ENCODE measurements around the gene STRN4. TPM values are rescaled to one million over a fixed set of nuclear protein-coding genes. Genes with fewer than 3 reads are reported as not detected.
"Not testable (repeated sequence)": the region's sequence is repeated elsewhere in the genome, so short reads cannot be mapped to it uniquely, and the experiment has no call there.

STRN4 gene
- total and polyA plus RNA-seq, 2 donors, result 31.9 to 38.7 TPM

- H3K4me1 ChIP-seq (ENCODE audit: control insufficient read depth in 2 of 2, insufficient read depth in 2 of 2, low read length in 2 of 2), result peaks cover 20 to 41% of the 10 kb centered on the region in 2 donors
- 5% methylated on average over 12 of the region's 12 CpGs for WGBS
- peak overlapping the region; percentile 96 to 97 for H3K27ac ChIP-seq (ENCODE audit: low read depth in 1 of 2, low read length in 1 of 2)
These were observed 31.7 kb downstream of the STRN4 start for GRCh38 chr19:46714444-46715106.

GRCh38 chr19:46713781-46714443 lies 32.3 kb downstream of the STRN4 start:
- Histone ChIP-seq H3K4me3 (ENCODE audit: low read length in 2 of 2) (peak overlapping the region; percentile 93 to 96), H3K27me3 (ENCODE audit: control insufficient read depth in 2 of 2, insufficient read depth in 1 of 2, low read length in 1 of 2) (no peaks in the 10 kb centered on the region), H3K36me3 (ENCODE audit: control insufficient read depth in 2 of 2, insufficient read depth in 2 of 2, low read length in 1 of 2) (peaks cover 29% of the 10 kb centered on the region in 2 donors), H3K27ac (ENCODE audit: low read depth in 1 of 2, low read length in 1 of 2) (peak overlapping the region; percentile 96 to 97), H3K9me3 (ENCODE audit: control insufficient read depth in 2 of 2, insufficient read depth in 1 of 2, low read length in 1 of 2) (no peaks in the 10 kb centered on the region), H3K4me1 (ENCODE audit: control insufficient read depth in 2 of 2, insufficient read depth in 2 of 2, low read length in 2 of 2) (peaks cover 17 to 34% of the 10 kb centered on the region in 2 donors)
- under 1% methylated on average over 39 of the region's 39 CpGs for WGBS
- DNase-seq (ENCODE audit: low read depth in 6 of 9, low spot score in 9 of 9), result peak in 4 of 9 donors; percentile 61 to 68 (median 65)

More at GRCh38 chr19:46714444-46715106, 31.7 kb downstream of the STRN4 start:
- peak in 8 of 9 donors; percentile 60 to 94 (median 80) for DNase-seq (ENCODE audit: low read depth in 6 of 9, low spot score in 9 of 9)
- peaks cover 28 to 29% of the 10 kb centered on the region in 2 donors for H3K36me3 ChIP-seq (ENCODE audit: control insufficient read depth in 2 of 2, insufficient read depth in 2 of 2, low read length in 1 of 2)
- peak overlapping the region; percentile 93 to 96 for H3K4me3 ChIP-seq (ENCODE audit: low read length in 2 of 2)
- H3K9me3 ChIP-seq (ENCODE audit: control insufficient read depth in 2 of 2, insufficient read depth in 1 of 2, low read length in 1 of 2), result no peaks in the 10 kb centered on the region
- H3K27me3 ChIP-seq (ENCODE audit: control insufficient read depth in 2 of 2, insufficient read depth in 1 of 2, low read length in 1 of 2), result no peaks in the 10 kb centered on the region

GRCh38 chr19:46712768-46713338 lies 33.4 kb downstream of the STRN4 start:
- not testable (repeated sequence) for H3K4me3 ChIP-seq (ENCODE audit: low read length in 2 of 2)

GRCh38 chr19:46710687-46711086 lies 35.6 kb downstream of the STRN4 start:
- Histone ChIP-seq H3K36me3 (ENCODE audit: control insufficient read depth in 2 of 2, insufficient read depth in 2 of 2, low read length in 1 of 2) (peaks cover 49 to 59% of the 10 kb centered on the region in 2 donors), H3K27me3 (ENCODE audit: control insufficient read depth in 2 of 2, insufficient read depth in 1 of 2, low read length in 1 of 2) (no peaks in the 10 kb centered on the region), H3K4me3 (ENCODE audit: low read length in 2 of 2) (no peak overlapping the region), H3K4me1 (ENCODE audit: control insufficient read depth in 2 of 2, insufficient read depth in 2 of 2, low read length in 2 of 2) (peaks cover 3 to 14% of the 10 kb centered on the region in 2 donors), H3K9me3 (ENCODE audit: control insufficient read depth in 2 of 2, insufficient read depth in 1 of 2, low read length in 1 of 2) (no peaks in the 10 kb centered on the region), H3K27ac (ENCODE audit: low read depth in 1 of 2, low read length in 1 of 2) (no peak overlapping the region)
- no peak for DNase-seq (ENCODE audit: low read depth in 6 of 9, low spot score in 9 of 9)
- 96% methylated on average over 25 of the region's 25 CpGs for WGBS

More at GRCh38 chr19:46712768-46713338, 33.4 kb downstream of the STRN4 start:
- DNase-seq (ENCODE audit: low read depth in 6 of 9, low spot score in 9 of 9); H3K27me3 ChIP-seq (ENCODE audit: control insufficient read depth in 2 of 2, insufficient read depth in 1 of 2, low read length in 1 of 2); H3K27ac ChIP-seq (ENCODE audit: low read depth in 1 of 2, low read length in 1 of 2); H3K9me3 ChIP-seq (ENCODE audit: control insufficient read depth in 2 of 2, insufficient read depth in 1 of 2, low read length in 1 of 2): not testable (repeated sequence)
- WGBS, result 94% methylated on average over 6 of the region's 6 CpGs
- peaks cover 34 to 38% of the 10 kb centered on the region in 2 donors for H3K36me3 ChIP-seq (ENCODE audit: control insufficient read depth in 2 of 2, insufficient read depth in 2 of 2, low read length in 1 of 2)
- H3K4me1 ChIP-seq (ENCODE audit: control insufficient read depth in 2 of 2, insufficient read depth in 2 of 2, low read length in 2 of 2), result peaks cover 8 to 24% of the 10 kb centered on the region in 2 donors

GRCh38 chr19:46704379-46705076 lies 41.7 kb downstream of the STRN4 start:
- H3K36me3 ChIP-seq (ENCODE audit: control insufficient read depth in 2 of 2, insufficient read depth in 2 of 2, low read length in 1 of 2), result peaks cover 79 to 83% of the 10 kb centered on the region in 2 donors
- peak in 5 of 9 donors; percentile 46 to 81 (median 66) for DNase-seq (ENCODE audit: low read depth in 6 of 9, low spot score in 9 of 9)
- H3K9me3 ChIP-seq (ENCODE audit: control insufficient read depth in 2 of 2, insufficient read depth in 1 of 2, low read length in 1 of 2), result no peaks in the 10 kb centered on the region
- no peak overlapping the region for H3K4me3 ChIP-seq (ENCODE audit: low read length in 2 of 2)
- no peaks in the 10 kb centered on the region for H3K27me3 ChIP-seq (ENCODE audit: control insufficient read depth in 2 of 2, insufficient read depth in 1 of 2, low read length in 1 of 2)
- H3K27ac ChIP-seq (ENCODE audit: low read depth in 1 of 2, low read length in 1 of 2), result no peak overlapping the region
- 47% methylated on average over 21 of the region's 21 CpGs for WGBS
- no peaks in the 10 kb centered on the region for H3K4me1 ChIP-seq (ENCODE audit: control insufficient read depth in 2 of 2, insufficient read depth in 2 of 2, low read length in 2 of 2)

GRCh38 chr19:46700704-46701103 lies 45.5 kb downstream of the STRN4 start:
- Histone ChIP-seq H3K27me3 (ENCODE audit: control insufficient read depth in 2 of 2, insufficient read depth in 1 of 2, low read length in 1 of 2) (no peaks in the 10 kb centered on the region), H3K4me1 (ENCODE audit: control insufficient read depth in 2 of 2, insufficient read depth in 2 of 2, low read length in 2 of 2) (no peaks in the 10 kb centered on the region), H3K4me3 (ENCODE audit: low read length in 2 of 2) (no peak overlapping the region), H3K36me3 (ENCODE audit: control insufficient read depth in 2 of 2, insufficient read depth in 2 of 2, low read length in 1 of 2) (peaks cover 82 to 88% of the 10 kb centered on the region in 2 donors), H3K27ac (ENCODE audit: low read depth in 1 of 2, low read length in 1 of 2) (no peak overlapping the region), H3K9me3 (ENCODE audit: control insufficient read depth in 2 of 2, insufficient read depth in 1 of 2, low read length in 1 of 2) (no peaks in the 10 kb centered on the region)
- 97% methylated on average over 13 of the region's 13 CpGs for WGBS
- DNase-seq (ENCODE audit: low read depth in 6 of 9, low spot score in 9 of 9), result no peak

GRCh38 chr19:46698395-46699321 lies 47.6 kb downstream of the STRN4 start:
- no peaks in the 10 kb centered on the region for H3K27me3 ChIP-seq (ENCODE audit: control insufficient read depth in 2 of 2, insufficient read depth in 1 of 2, low read length in 1 of 2)
- no peaks in the 10 kb centered on the region for H3K4me1 ChIP-seq (ENCODE audit: control insufficient read depth in 2 of 2, insufficient read depth in 2 of 2, low read length in 2 of 2)
- no peak overlapping the region for H3K27ac ChIP-seq (ENCODE audit: low read depth in 1 of 2, low read length in 1 of 2)
- H3K4me3 ChIP-seq (ENCODE audit: low read length in 2 of 2), result no peak overlapping the region
- WGBS, result 98% methylated on average over 11 of the region's 11 CpGs
- no peak for DNase-seq (ENCODE audit: low read depth in 6 of 9, low spot score in 9 of 9)
- no peaks in the 10 kb centered on the region for H3K9me3 ChIP-seq (ENCODE audit: control insufficient read depth in 2 of 2, insufficient read depth in 1 of 2, low read length in 1 of 2)
- peaks cover 93 to 94% of the 10 kb centered on the region in 2 donors for H3K36me3 ChIP-seq (ENCODE audit: control insufficient read depth in 2 of 2, insufficient read depth in 2 of 2, low read length in 1 of 2)

GRCh38 chr19:46697204-46697960 lies 48.9 kb downstream of the STRN4 start:
- Histone ChIP-seq H3K9me3 (ENCODE audit: control insufficient read depth in 2 of 2, insufficient read depth in 1 of 2, low read length in 1 of 2) (no peaks in the 10 kb centered on the region), H3K27me3 (ENCODE audit: control insufficient read depth in 2 of 2, insufficient read depth in 1 of 2, low read length in 1 of 2) (no peaks in the 10 kb centered on the region), H3K4me3 (ENCODE audit: low read length in 2 of 2) (no peak overlapping the region), H3K27ac (ENCODE audit: low read depth in 1 of 2, low read length in 1 of 2) (no peak overlapping the region), H3K4me1 (ENCODE audit: control insufficient read depth in 2 of 2, insufficient read depth in 2 of 2, low read length in 2 of 2) (no peaks in the 10 kb centered on the region), H3K36me3 (ENCODE audit: control insufficient read depth in 2 of 2, insufficient read depth in 2 of 2, low read length in 1 of 2) (peaks cover 95 to 97% of the 10 kb centered on the region in 2 donors)
- peak in 3 of 9 donors; percentile 38 to 53 (median 42) for DNase-seq (ENCODE audit: low read depth in 6 of 9, low spot score in 9 of 9)
- WGBS, result 94% methylated on average over 39 of the region's 39 CpGs

Data from thymus (tissue), 11 donors.